Vagina (tissue), 2 donors: Measurements from ENCODE around the gene AZGP1. TPM values are rescaled to one million over a fixed set of nuclear protein-coding genes. Genes with fewer than 3 reads are reported as not detected.

Experiments
- DNase-seq, 2 donors: peaks; one replicate each; pipeline ENCODE4 v3.0.0-alpha.2; 2017; ENCODE audit errors: extremely low spot score in 2 of 2
- H3K27ac ChIP-seq: fragments of 200-600 bp; sonication (generic); one replicate; pipeline ENCODE4 v1.5.1; 2019
- H3K27me3 ChIP-seq: fragments of 200-600 bp; sonication (generic); one replicate; pipeline ENCODE4 v1.5.1; 2019
- H3K36me3 ChIP-seq, 2 donors: fragments of 200-600 bp; sonication (generic); one replicate each; pipeline ENCODE4 v1.5.1; 2017 to 2019
- H3K4me1 ChIP-seq: fragments of 200-600 bp; sonication (generic); one replicate; pipeline ENCODE4 v1.5.1; 2019
- H3K4me3 ChIP-seq, 2 donors: fragments of 200-600 bp; sonication (generic); 1 replicate in 1 of 2; 2 replicates in 1 of 2; pipeline ENCODE4 v1.5.1; 2016 to 2019
- H3K9me3 ChIP-seq: fragments of 200-600 bp; sonication (generic); one replicate; pipeline ENCODE4 v1.5.1; 2019
- CTCF ChIP-seq, 3 experiments: fragments of 450-650 bp in 2 of 3; fragments of 200-600 bp in 1 of 3; sonication (generic) in 1 of 3; IDR thresholded peaks; one replicate each; pipeline ENCODE4 v1.5.1; 2017 to 2019; ENCODE audit warnings: antibody characterized with exemption in 3 of 3, mild to moderate bottlenecking in 2 of 3, moderate library complexity in 2 of 3
- POLR2A ChIP-seq, 2 donors: fragments of 450-650 bp; IDR thresholded peaks; one replicate each; pipeline ENCODE4 v1.6.1; 2017; ENCODE audit warnings: antibody characterized with exemption in 2 of 2, mild to moderate bottlenecking in 2 of 2, moderate library complexity in 2 of 2
- POLR2AphosphoS5 ChIP-seq, 2 donors: sonication (generic); formaldehyde crosslinking; IDR thresholded peaks; one replicate each; pipeline ENCODE4 v1.9.0; 2017; ENCODE audit warnings: antibody characterized with exemption in 2 of 2, mild to moderate bottlenecking in 2 of 2, low read depth in 1 of 2; ENCODE audit not compliant: insufficient read depth in 1 of 2
- intact Hi-C: fragments of 100-400 bp; cut with DNase I; formaldehyde crosslinking; loops from one replicate; pipeline ENCODE4 v1.15.1; 2023
- total RNA-seq: library from RNA; depleted of rRNA; stranded (reverse); fragments of >200 nt; gene quantifications from one replicate; pipeline ENCODE4 v1.2.3, GENCODE V29; 2016

The AZGP1 gene
- total RNA-seq, 1 donor from 2014 or later, result 2.7 TPM

- Histone ChIP-seq H3K27me3 (no peaks in the 10 kb centered on the region), H3K9me3 (no peaks in the 10 kb centered on the region), H3K4me1 (peaks cover 11% of the 10 kb centered on the region), H3K27ac (no peak overlapping the region), H3K4me3 (no peak overlapping the region), H3K36me3 (no peaks in the 10 kb centered on the region)
- DNase-seq, result no peak
- intact Hi-C loops, result no loop called here
- TF ChIP-seq POLR2AphosphoS5 (IDR thresholded peaks at IDR 0.05; ENCODE audit: insufficient read depth in 1 of 2, low read depth in 1 of 2) (no peak), CTCF (IDR thresholded peaks at IDR 0.05) (no peak), POLR2A (IDR thresholded peaks at IDR 0.05) (no peak)
Measured at GRCh38 chr7:99930376-99930775, 45.5 kb downstream of the AZGP1 start.

DNA sequence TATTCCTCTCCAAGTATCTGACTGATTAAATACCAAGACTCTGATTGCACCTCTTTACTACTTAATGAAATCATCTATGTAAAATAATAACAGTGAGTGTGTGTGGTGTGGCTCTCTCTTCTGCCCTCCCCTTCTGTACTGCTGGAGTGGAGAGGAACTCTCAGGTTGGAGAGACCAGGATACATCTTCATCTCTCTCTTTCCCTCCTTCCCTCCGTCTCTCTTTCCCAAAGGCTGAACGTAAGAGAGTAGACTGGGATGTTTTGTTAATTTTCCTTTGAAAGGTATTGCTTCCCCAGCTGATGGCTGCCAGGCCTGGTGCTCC is 46.1 kb downstream of the AZGP1 start:
- Histone ChIP-seq H3K36me3 (no peaks in the 10 kb centered on the region), H3K4me1 (peaks cover 11% of the 10 kb centered on the region), H3K9me3 (no peaks in the 10 kb centered on the region), H3K4me3 (no peak overlapping the region), H3K27me3 (no peaks in the 10 kb centered on the region), H3K27ac (no peak overlapping the region)
- TF ChIP-seq POLR2A (IDR thresholded peaks at IDR 0.05) (no peak), CTCF (IDR thresholded peaks at IDR 0.05) (no peak), POLR2AphosphoS5 (IDR thresholded peaks at IDR 0.05; ENCODE audit: insufficient read depth in 1 of 2, low read depth in 1 of 2) (no peak)
- DNase-seq, result no peak
- intact Hi-C loops, result no loop called here

- Histone ChIP-seq H3K4me1 (peaks cover 11% of the 10 kb centered on the region), H3K9me3 (no peaks in the 10 kb centered on the region), H3K36me3 (no peaks in the 10 kb centered on the region), H3K27me3 (no peaks in the 10 kb centered on the region), H3K27ac (no peak within 1 kb of the TSS), H3K4me3 (peak within 1 kb of the TSS; percentile 3 to 13)
- DNase-seq, result no peak
- no peak for TF ChIP-seq POLR2AphosphoS5 (IDR thresholded peaks at IDR 0.05; ENCODE audit: insufficient read depth in 1 of 2, low read depth in 1 of 2)
- TF ChIP-seq POLR2A (IDR thresholded peaks at IDR 0.05), result no peak
- TF ChIP-seq CTCF (IDR thresholded peaks at IDR 0.05), result peak in 1 of 3 experiments; percentile 18
- intact Hi-C loops, result no loop called here
Measured at GRCh38 chr7:99928994-99929729, 46.7 kb downstream of the AZGP1 start, which contains the start of gene GJC3. GJC3 (minus strand) TSS chr7:99929620; CDS start chr7:99929620, 0 bp downstream.

DNA sequence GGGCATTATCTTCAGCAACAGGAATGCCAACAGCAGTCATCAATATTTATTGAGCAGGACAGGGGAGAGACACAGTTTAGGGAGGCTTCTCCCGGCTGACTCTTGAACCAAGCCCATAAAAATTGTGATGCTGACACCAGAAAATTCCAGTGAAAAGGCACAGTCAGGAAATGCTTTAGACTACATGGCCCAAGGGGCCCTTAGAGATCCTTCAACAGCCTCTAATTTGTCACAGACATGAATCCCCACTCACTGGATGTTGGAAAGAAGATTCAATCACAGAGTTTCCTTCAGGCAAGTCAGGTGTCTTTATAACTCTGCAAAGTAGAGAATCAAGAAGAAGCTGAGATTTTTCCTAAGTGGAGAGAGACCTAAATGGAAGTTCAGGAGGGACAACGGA is 47.6 kb downstream of the AZGP1 start:
- H3K4me1 ChIP-seq, result peaks cover 11% of the 10 kb centered on the region
- DNase-seq, result no peak
- H3K4me3 ChIP-seq, result no peak overlapping the region
- no peaks in the 10 kb centered on the region for H3K36me3 ChIP-seq
- intact Hi-C loops, result no loop called here
- H3K9me3 ChIP-seq, result no peaks in the 10 kb centered on the region
- no peaks in the 10 kb centered on the region for H3K27me3 ChIP-seq
- TF ChIP-seq POLR2AphosphoS5 (IDR thresholded peaks at IDR 0.05; ENCODE audit: insufficient read depth in 1 of 2, low read depth in 1 of 2) (no peak), CTCF (IDR thresholded peaks at IDR 0.05) (no peak), POLR2A (IDR thresholded peaks at IDR 0.05) (no peak)
- H3K27ac ChIP-seq, result no peak overlapping the region

DNA sequence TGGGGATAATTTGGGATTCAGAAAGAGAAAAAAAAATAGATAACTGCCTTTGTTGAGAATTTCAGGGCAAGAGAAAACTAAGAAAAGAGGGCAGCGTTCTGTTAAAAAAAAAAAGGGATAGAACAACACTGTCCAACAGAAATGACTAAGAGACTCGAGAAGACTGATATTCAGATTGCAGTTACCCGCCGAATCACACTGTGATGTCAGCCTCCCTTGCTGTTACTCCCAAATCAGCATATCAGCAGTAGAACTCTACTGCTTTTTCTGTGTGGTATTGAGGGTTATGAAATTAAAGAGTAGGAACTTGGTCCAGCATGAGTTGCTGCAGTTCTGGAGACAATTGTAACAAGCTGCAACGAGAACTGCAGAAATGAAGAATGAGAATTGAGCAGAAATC is 48.3 kb downstream of the AZGP1 start:
- no peak overlapping the region for H3K4me3 ChIP-seq
- intact Hi-C loops, result no loop called here

More for the DNA sequence above, 48.3 kb downstream of the AZGP1 start:
- Histone ChIP-seq H3K36me3 (no peaks in the 10 kb centered on the region), H3K27me3 (no peaks in the 10 kb centered on the region), H3K27ac (no peak overlapping the region), H3K4me1 (peaks cover 11% of the 10 kb centered on the region), H3K9me3 (no peaks in the 10 kb centered on the region)
- no peak for TF ChIP-seq POLR2AphosphoS5 (IDR thresholded peaks at IDR 0.05; ENCODE audit: insufficient read depth in 1 of 2, low read depth in 1 of 2)
- no peak for TF ChIP-seq POLR2A (IDR thresholded peaks at IDR 0.05)
- TF ChIP-seq CTCF (IDR thresholded peaks at IDR 0.05), result no peak
- DNase-seq, result no peak
